Caco-2 (cell line): Measurements from ENCODE around the gene CFAP99. TPM values are rescaled to one million over a fixed set of nuclear protein-coding genes. Genes with fewer than 3 reads are reported as not detected.

Source experiments
- BruUV-seq: library from RNA; stranded (reverse); fragments of 400-500 nt; replicated peaks from 2 replicates; lab custom pipeline; 2021; lab: Mats Ljungman, UMichigan
- CTCF ChIA-PET: fragments of 300-600 bp; sonication (Branson Sonifier 250); formaldehyde crosslinking; loops from one replicate; lab custom pipeline; 2022; ENCODE audit warnings: antibody characterized with exemption; lab: Charles Lee
- POLR2A ChIA-PET: fragments of 300-600 bp; sonication (Branson Sonifier 250); formaldehyde crosslinking; loops from one replicate; lab custom pipeline; 2022; ENCODE audit warnings: antibody characterized with exemption; lab: Charles Lee
- DNase-seq, 2 experiments: peaks; one replicate each; pipeline versions ENCODE4 v3.0.0 to v3.0.0-alpha.2; 2020 to 2022
- H3K27me3 ChIP-seq: replicated peaks from 2 replicates; pipeline ENCODE4 v1.6.0; 2011; ENCODE audit warnings: low read length; ENCODE audit not compliant: control insufficient read depth, insufficient read depth
- H3K36me3 ChIP-seq: 2 replicates; pipeline ENCODE4 v1.5.1; 2011; ENCODE audit warnings: low read length; ENCODE audit not compliant: control insufficient read depth, insufficient read depth
- H3K4me1 ChIP-seq: fragments of 250-450 bp; sonication (Bioruptor Pico); 2 replicates; pipeline ENCODE4 v1.5.1; 2020; ENCODE audit warnings: mild to moderate bottlenecking
- H3K4me3 ChIP-seq: 2 replicates; pipeline ENCODE4 v1.5.1; 2011; ENCODE audit warnings: low read depth, mild to moderate bottlenecking, control low read depth, low read length
- H3K9me3 ChIP-seq: fragments of 250-450 bp; sonication (Bioruptor Pico); 2 replicates; pipeline ENCODE4 v1.5.1; 2020; ENCODE audit warnings: mild to moderate bottlenecking, moderate library complexity
- H3K27ac Mint-ChIP-seq: one replicate; pipeline ENCODE4 v1.8.0; 2022; ENCODE audit warnings: mixed read lengths; ENCODE audit not compliant: unreplicated experiment
- H3K27me3 Mint-ChIP-seq: one replicate; pipeline ENCODE4 v1.8.0; 2022; ENCODE audit warnings: mixed read lengths; ENCODE audit not compliant: insufficient read depth, unreplicated experiment
- H3K36me3 Mint-ChIP-seq: one replicate; pipeline ENCODE4 v1.8.0; 2022; ENCODE audit warnings: mild to moderate bottlenecking, mixed read lengths; ENCODE audit not compliant: insufficient read depth, unreplicated experiment
- H3K4me1 Mint-ChIP-seq: one replicate; pipeline ENCODE4 v1.8.0; 2022; ENCODE audit warnings: low read depth, mixed read lengths; ENCODE audit not compliant: unreplicated experiment
- H3K4me3 Mint-ChIP-seq: one replicate; pipeline ENCODE4 v1.8.0; 2022; ENCODE audit warnings: mild to moderate bottlenecking, moderate library complexity, mixed read lengths; ENCODE audit not compliant: unreplicated experiment
- H3K9me3 Mint-ChIP-seq: one replicate; pipeline ENCODE4 v1.8.0; 2022; ENCODE audit warnings: mixed read lengths; ENCODE audit not compliant: unreplicated experiment
- intact Hi-C: fragments of 100-400 bp; cut with micrococcal nuclease; formaldehyde crosslinking; loops from one replicate; pipeline ENCODE4 v1.10.0; 2022; ENCODE audit not compliant: unreplicated experiment
- total RNA-seq: library from RNA; stranded (reverse); gene quantifications from 2 replicates; pipeline ENCODE4 v1.2.3, GENCODE V29; 2022
- TF ChIP-seq, protein P1 (sequence below), 2 experiments: fragments of 200-600 bp in 1 of 2; IDR thresholded peaks; 1 replicate in 1 of 2; 2 replicates in 1 of 2; pipeline versions ENCODE4 v1.5.1 to v1.8.0; 2011 to 2022; ENCODE audit warnings: antibody characterized with exemption in 1 of 2, control low read depth in 1 of 2, inconsistent platforms in 1 of 2, low read depth in 1 of 2, low read length in 1 of 2, mild to moderate bottlenecking in 1 of 2, moderate library complexity in 1 of 2; ENCODE audit not compliant: insufficient read depth in 1 of 2, severe bottlenecking in 1 of 2, unreplicated experiment in 1 of 2

CFAP99 gene
- total RNA-seq, 1 experiment from 2014 or later = not detected

DNA sequence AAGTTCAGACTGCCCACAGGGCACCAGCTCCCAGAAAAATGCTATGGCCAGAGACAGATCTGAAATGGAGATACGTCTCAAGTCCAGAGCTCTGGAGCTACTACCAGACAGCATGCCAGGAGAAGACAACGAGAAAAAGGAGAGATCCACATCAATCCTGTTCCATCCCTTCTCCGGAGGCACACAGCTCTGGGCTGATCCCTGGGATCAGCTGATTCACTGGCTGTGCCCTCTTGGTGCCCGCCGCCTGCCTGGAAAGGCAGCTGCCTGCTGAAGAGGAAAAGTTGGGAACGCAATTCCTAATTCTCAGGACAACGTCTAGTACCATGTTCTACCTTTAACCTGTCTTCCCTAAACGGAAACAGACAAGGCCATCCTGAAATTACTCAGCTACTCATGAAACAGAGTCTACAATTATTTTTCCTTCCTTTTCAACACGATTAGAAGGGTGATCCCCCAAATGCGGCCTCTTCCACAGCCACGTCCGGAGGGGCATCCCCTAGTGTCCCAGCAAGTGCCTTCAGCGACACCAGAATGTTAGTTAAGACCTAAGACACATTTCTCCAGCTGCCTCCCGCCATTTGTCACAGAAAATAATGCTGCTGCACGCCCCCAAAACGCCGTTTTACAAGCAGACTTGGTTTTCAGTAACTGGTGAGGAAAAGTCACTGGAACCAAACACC lies 2.7 kb upstream of the CFAP99 start:
- BruUV-seq = no TSS peak
- H3K9me3 Mint-ChIP-seq = no peaks in the 10 kb centered on the region
- no peak overlapping the region for H3K4me3 Mint-ChIP-seq
- ChIA-PET CTCF (no interaction called here), POLR2A (no interaction called here)
- H3K36me3 Mint-ChIP-seq = no peaks in the 10 kb centered on the region
- intact Hi-C loops = loop anchor here (5.0 kb wide), 3 partner anchors 46 to 194 kb away; partner anchors contain the start of gene FAM193A
- peaks cover 29% of the 10 kb centered on the region for H3K27me3 Mint-ChIP-seq
- TF ChIP-seq, protein P1, sequence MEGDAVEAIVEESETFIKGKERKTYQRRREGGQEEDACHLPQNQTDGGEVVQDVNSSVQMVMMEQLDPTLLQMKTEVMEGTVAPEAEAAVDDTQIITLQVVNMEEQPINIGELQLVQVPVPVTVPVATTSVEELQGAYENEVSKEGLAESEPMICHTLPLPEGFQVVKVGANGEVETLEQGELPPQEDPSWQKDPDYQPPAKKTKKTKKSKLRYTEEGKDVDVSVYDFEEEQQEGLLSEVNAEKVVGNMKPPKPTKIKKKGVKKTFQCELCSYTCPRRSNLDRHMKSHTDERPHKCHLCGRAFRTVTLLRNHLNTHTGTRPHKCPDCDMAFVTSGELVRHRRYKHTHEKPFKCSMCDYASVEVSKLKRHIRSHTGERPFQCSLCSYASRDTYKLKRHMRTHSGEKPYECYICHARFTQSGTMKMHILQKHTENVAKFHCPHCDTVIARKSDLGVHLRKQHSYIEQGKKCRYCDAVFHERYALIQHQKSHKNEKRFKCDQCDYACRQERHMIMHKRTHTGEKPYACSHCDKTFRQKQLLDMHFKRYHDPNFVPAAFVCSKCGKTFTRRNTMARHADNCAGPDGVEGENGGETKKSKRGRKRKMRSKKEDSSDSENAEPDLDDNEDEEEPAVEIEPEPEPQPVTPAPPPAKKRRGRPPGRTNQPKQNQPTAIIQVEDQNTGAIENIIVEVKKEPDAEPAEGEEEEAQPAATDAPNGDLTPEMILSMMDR (IDR thresholded peaks at IDR 0.05; ENCODE audit: insufficient read depth in 1 of 2, low read depth in 1 of 2, low read length in 1 of 2, severe bottlenecking in 1 of 2, unreplicated experiment in 1 of 2) = no peak
- no peak overlapping the region for H3K27ac Mint-ChIP-seq
- Histone ChIP-seq H3K36me3 (no peaks in the 10 kb centered on the region), H3K27me3 (no peaks in the 10 kb centered on the region; the same call in 1 of the 2 replicates), H3K9me3 (no peaks in the 10 kb centered on the region), H3K4me1 (peaks cover 37% of the 10 kb centered on the region), H3K4me3 (no peak overlapping the region)
- H3K4me1 Mint-ChIP-seq = peaks cover 21% of the 10 kb centered on the region
- no peak for DNase-seq

DNA sequence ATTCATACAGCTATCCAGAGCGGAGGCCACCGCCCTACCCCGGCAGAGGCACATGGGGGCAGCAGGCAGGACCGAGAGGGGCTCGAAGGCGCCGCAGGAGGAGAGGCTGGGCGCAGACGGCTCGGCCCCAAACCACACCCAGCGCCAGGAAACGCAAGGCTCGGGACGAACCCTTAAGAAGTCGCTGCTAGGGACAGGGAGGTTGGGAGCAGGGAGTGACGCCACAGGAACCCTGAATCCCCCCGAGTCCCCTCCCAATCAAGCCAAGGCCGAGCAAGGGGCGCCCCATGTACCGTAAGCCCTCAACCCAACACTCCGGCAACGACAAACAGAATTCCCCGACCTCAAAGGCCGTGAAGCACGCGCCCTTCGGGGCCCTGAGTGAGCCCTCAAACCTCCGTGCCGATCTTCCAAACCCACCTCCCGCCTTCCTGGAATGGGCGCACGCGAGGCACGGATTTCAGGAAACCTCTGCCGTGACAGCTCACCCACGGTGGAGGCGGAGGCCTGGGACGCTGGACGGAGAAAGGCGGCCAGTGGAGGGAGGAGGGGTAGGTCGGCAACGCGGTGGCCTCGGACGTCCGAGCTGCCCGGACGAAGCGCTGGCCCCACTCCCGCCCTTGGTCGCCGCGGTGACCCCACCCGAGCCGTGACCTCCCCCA lies 2.1 kb upstream of the CFAP99 start:
- Mint-ChIP-seq H3K4me1 (peaks cover 21% of the 10 kb centered on the region), H3K27me3 (peaks cover 29% of the 10 kb centered on the region), H3K9me3 (no peaks in the 10 kb centered on the region), H3K27ac (no peak overlapping the region), H3K4me3 (no peak overlapping the region), H3K36me3 (no peaks in the 10 kb centered on the region)
- CTCF ChIA-PET = no interaction called here
- POLR2A ChIA-PET = no interaction called here
- peak in 1 of 2 experiments; percentile 23 for DNase-seq
- peaks cover 36% of the 10 kb centered on the region for H3K4me1 ChIP-seq
- no peaks in the 10 kb centered on the region for H3K36me3 ChIP-seq
- H3K27me3 ChIP-seq = no peaks in the 10 kb centered on the region; the same call in 1 of the 2 replicates
- TF ChIP-seq, protein P1 (IDR thresholded peaks at IDR 0.05; ENCODE audit: insufficient read depth in 1 of 2, low read depth in 1 of 2, low read length in 1 of 2, severe bottlenecking in 1 of 2, unreplicated experiment in 1 of 2) = no peak
- no TSS peak for BruUV-seq
- intact Hi-C loops = loop anchor here (5.0 kb wide), 3 partner anchors 46 to 194 kb away; partner anchors contain the start of gene FAM193A
- no peaks in the 10 kb centered on the region for H3K9me3 ChIP-seq
- peak overlapping the region; percentile 51 for H3K4me3 ChIP-seq

DNA sequence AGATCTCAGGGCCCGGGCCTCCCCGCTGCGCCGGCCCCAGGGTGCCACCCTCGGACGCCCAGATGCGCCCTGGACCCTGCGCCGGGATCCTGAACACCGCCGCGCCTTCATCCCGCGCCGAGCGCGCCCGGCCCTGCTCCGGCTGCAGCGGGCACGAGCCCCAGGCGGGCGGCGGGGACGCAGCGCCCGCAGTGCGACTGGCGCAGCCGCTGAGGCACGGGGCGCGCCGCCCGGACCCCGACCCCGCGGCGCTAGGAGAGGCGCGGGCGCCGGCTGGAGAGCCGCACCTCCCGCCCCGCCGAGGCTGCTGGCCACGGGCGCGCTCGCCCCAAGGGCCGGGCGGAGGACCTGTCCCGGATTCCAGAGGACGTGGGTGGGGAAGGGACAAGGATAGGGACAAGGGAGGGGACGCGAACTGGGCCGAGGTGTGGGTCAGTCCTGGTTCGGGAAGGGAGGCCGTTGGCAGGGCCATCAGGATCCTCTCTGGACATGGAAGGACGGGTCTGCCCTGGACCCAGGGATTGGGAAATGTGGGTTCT lies 1.5 kb upstream of the CFAP99 start:
- no peaks in the 10 kb centered on the region for H3K9me3 Mint-ChIP-seq
- intact Hi-C loops = loop anchor here (5.0 kb wide), 3 partner anchors 45 to 195 kb away; partner anchors contain the start of gene FAM193A
- peaks cover 21% of the 10 kb centered on the region for H3K4me1 Mint-ChIP-seq
- POLR2A ChIA-PET = no interaction called here
- Histone ChIP-seq H3K36me3 (no peaks in the 10 kb centered on the region), H3K4me3 (peak overlapping the region; percentile 51), H3K27me3 (no peaks in the 10 kb centered on the region; the same call in 1 of the 2 replicates), H3K9me3 (no peaks in the 10 kb centered on the region), H3K4me1 (peaks cover 30% of the 10 kb centered on the region)
- DNase-seq = peak in 1 of 2 experiments; percentile 32
- no TSS peak for BruUV-seq
- CTCF ChIA-PET = no interaction called here
- H3K4me3 Mint-ChIP-seq = peak overlapping the region; percentile 90
- H3K27ac Mint-ChIP-seq = no peak overlapping the region
- TF ChIP-seq, protein P1 (IDR thresholded peaks at IDR 0.05; ENCODE audit: insufficient read depth in 1 of 2, low read depth in 1 of 2, low read length in 1 of 2, severe bottlenecking in 1 of 2, unreplicated experiment in 1 of 2) = no peak
- no peaks in the 10 kb centered on the region for H3K36me3 Mint-ChIP-seq
- peaks cover 29% of the 10 kb centered on the region for H3K27me3 Mint-ChIP-seq
